NCI-H1436 treated with DMSO at 0.1 percent for 48 hours (cell line): ENCODE data around the gene NBAS.
"Not testable (repeated sequence)": the region's sequence is repeated elsewhere in the genome, so short reads cannot be mapped to it uniquely, and the experiment has no call there.

Experiments used
- DNase-seq: peaks from one replicate; lab custom pipeline; 2025; lab: John Stamatoyannopoulos, UW

Gene NBAS

DNA sequence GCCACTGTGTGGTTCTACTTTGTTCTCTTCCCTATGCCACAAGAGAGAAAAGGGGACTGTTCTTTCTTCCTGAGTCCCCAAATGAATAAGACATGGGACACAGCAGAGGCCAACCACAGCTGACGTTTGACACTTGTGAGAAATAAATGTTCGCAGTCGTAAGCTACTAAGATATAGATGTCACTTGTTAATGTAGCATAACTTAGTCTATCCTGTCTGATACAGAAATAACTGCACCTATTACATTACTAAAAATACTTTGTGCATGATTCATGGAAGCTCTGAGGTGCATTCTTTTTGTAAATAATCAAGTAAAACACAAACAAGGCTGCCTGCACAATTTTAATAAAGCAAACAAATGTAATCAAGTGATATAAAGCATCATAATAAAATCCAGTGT, 148.8 kb downstream of the NBAS start:
- DNase-seq = no peak

DNA sequence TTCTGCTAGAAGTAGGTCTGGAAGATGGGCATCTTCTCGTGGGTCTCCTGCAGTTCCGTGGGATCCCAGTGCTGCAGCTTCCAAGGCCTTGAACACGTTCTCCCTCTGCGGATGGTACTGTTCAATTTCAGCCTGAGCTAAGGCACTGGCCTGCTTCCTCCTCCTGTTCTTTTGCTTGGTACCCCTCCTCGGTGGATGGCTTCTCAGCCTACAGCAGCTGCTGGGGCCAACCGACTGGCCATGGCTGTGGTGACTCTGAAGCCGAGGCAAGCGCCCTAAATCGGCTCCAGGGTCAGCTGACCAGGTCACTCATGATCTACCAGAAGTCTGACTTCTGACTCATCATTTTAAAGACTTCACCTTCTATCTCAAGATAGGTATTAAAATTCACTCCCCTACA, 150.2 kb downstream of the NBAS start:
- DNase-seq = no peak

DNA sequence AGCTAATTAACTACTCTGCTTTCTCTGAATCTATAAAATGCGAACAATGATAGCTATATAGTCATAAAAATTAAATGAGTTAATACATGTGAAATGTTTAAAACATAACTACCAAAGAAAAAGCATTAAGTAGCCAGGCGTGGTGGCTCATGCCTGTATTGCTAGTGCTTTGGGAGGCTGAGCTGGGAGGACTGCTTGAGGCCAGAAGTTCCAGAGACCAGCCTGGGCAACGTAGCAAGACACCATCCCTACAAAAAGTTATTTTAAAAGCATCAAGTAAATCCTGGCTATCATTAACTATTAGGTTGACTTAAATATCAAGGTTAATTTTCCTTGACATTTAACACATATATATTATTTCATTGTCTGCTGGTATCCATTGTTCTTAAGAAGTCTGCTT, 152.4 kb downstream of the NBAS start:
- no peak for DNase-seq

DNA sequence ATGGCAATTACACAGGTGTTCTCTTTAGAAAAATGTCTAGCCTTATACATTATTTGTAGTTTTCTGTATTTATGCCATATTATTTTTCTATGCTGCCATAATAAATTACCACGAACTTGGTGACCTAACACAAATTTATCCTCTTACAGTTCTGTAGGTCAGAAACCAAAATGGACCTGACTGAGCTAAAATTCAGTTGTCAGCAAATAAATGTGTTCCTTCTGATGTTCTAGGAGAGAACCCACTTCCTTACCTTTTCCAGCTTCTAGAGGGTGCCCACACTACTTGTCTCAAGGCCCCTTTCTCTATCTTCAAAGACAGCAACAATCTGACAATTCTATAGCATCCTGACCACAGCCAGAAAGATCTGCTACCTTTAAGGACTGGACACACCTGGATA, 153.5 kb downstream of the NBAS start:
- no peak for DNase-seq

DNA sequence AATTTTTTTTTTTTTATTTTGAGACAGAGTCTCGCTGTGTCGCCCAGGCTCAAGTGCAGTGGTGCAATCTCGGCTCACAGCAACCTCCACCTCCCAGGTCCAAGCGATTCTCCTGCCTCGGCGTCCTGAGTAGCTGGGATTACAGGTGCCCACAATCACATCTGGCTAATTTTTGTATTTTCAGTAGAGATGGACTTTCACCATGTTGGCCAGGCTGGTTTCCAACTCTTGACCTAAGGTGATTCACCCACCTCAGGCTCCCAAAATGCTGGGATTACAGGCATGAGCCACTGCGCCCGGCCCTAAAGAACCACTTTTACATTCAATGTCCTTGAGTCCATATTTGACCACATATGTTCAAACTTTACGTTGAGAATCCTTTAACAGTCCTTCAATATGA, 156.6 kb downstream of the NBAS start:
- not testable (repeated sequence) for DNase-seq

DNA sequence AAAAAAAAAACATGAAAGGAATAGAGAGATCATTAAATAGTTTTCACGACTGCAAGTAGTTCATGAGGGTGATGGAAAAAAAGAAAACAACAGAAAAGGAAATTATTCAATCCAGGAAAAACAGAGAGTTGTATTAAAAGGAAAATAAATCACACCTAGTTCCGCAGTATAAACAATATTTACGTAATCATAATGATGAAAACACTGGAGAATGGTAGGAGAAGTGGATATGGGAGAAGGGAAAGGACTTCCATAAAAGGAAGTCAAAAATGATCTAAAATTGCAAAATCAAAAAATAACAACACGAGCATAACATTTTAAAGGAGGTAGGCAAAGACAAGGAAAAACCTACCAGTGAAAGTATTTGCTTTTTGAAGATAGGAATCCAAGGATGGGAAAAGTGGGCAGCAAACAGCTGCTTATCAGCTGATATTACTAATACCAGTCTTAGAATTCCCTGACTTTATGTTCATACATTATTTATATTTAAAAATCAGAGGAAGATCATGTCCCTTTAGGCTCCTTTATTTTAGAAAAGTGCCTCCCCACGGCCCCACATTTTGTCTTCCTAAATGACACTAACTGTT, 160.8 kb downstream of the NBAS start:
- no peak for DNase-seq

DNA sequence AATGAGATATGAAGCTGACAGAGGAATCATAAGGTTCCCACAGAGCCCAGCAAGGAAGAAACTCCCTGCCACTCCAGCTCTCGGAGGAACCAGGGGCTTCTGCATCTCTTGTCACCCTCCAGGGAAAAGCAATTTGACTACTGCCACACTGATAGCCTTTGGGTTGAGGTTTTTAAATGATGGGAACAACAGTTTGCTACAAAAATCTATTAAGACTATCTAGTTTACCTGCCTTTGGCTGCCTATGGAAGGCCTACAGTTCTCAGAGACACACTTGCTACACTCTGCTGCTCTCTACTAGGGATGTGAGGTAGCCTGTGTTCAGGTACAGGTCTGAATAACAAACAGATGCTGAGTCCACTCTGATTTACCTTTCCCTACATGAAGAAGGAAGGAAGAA, 161.9 kb downstream of the NBAS start:
- DNase-seq = no peak

DNA sequence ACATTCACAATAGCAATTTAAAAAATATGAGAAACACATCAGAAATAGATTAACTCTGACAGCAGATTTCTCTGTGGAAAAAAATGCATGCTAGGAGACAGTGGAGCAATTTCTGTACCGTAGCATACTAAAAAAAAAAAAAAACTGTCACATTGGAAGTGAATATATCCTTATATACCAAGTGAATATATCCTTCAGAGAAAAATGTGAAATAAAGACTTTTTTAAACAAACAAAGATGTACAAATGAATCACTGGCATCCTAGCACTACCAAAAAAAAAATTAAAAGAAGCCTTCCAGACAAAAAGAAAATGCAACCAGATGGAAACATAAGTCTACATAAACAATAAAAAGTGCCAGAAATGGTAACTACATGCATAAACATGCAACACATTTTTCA, 169.4 kb downstream of the NBAS start:
- no peak for DNase-seq

DNA sequence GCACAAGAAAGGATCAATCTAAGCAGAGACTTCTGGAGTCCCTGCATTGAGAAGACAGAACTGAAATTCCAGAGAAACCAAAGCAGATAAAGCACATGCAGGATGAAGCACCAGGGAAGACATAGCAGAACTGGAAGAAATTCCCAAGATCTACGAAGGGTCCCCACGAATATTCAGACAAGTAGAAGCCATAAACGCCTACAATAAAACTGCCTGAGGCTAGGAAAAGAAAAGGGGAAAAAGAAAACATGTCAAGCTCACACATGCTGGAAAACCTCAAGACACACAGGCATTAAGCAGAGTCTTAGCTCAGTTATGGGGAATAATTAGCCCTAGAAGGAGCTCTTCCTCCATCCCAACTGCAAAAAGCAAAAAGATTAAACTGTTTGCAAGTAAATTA, 171.2 kb downstream of the NBAS start:
- DNase-seq = no peak

DNA sequence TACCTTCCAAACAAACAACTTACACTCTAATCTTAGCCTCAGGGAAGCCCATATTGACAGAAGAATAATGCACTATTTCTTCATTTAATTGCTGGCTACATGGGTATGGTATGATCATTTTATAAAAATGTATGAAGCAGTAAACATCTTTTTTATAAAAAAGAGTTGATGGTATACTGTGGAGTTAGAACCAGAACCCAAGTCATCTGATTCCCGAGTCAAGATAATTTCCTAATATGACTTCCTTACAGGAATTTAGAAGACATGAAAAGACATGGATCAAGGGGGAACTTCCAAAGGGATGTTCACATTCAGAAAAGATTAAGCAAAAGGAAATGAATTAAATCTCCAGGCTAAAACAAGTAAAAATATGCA, 171.8 kb downstream of the NBAS start:
- no peak for DNase-seq

DNA sequence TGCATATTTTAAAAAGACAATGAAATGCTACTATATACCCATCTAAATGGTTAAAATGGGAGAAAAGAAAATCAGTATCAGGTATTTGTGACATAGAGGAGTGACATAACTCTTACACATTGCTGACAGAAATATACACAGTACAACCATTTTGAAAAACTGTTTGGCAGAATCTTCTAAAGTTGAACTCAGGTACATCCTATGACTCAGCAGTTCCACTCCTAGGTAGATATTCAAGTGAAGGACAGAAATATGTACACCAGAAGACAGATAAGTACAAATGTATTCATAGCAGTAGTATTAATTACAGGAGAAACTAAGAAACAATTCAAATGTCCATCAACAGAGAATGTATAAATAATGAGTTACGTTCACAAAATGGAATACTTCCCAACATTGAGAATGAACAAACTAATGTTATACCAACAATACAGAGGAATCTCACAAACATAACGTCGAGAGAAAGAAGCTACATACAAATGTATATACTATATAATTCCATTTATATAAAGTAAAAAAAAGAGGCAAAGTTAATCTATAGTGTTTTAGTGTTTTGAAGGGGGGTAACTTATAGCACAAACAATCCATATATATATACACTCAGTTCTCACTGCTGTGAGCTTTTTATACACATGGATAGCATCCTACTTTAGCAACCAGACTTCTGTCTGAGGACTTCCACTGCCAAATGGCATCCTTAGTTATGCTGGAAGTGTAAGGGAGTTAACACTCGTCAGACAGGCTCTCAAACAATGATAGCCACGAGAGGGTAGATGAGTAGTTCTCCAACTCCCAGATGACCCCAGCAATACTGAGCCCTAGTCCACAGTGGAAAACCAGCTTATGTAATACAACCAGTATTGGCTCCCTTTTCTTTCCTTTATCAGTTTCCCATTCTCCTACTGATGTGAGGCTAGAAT, 172.5 kb downstream of the NBAS start:
- DNase-seq = no peak

DNA sequence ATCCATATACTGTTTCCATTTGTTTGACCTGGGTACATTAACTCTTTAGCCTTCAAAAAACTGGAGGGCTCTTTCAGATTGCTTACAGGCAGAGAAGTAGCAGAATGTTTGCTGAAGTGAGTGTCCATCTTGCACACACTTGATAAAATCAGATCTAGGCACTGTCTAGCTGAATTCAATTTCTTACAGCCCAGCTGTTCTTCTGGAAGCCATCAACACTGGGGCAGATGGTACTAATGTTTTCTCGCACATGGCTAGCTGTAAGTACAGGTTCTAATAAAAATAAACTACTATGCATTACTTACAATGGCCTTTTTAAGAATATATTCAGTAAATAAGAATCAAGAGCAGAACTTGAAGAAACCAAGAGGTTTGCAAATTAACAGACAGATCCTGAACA, 175.9 kb downstream of the NBAS start:
- no peak for DNase-seq

DNA sequence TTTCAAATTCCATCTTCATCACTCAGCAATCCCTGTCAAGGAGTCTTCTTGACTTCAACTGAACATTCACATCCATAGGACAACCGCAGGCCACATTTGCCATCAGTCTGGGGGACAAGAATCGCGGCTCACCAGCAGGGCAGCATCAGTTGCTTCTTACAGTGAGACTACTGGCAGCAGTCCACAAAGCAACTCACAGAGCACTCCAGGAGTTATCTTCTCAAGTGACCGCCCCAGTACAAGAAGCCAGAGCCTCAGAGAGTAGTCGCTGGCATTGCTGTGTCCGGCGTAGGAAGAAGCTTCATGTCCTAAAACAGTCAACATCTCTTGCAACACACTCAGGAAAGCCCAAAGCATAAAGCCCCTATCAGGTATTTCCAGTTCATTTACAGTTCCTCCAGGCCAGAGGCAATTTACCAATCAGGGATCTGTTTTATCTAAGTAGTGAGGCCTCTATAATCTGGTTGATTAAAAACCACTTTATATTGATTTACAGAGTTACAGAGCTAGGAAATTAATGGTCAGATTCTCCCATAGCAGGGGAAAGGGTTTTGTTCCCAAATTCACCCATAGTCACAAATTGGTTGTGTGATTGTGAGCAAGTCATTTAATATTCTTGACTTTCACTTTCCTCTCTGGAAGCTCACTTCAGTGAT, 177.3 kb downstream of the NBAS start:
- DNase-seq = no peak

DNA sequence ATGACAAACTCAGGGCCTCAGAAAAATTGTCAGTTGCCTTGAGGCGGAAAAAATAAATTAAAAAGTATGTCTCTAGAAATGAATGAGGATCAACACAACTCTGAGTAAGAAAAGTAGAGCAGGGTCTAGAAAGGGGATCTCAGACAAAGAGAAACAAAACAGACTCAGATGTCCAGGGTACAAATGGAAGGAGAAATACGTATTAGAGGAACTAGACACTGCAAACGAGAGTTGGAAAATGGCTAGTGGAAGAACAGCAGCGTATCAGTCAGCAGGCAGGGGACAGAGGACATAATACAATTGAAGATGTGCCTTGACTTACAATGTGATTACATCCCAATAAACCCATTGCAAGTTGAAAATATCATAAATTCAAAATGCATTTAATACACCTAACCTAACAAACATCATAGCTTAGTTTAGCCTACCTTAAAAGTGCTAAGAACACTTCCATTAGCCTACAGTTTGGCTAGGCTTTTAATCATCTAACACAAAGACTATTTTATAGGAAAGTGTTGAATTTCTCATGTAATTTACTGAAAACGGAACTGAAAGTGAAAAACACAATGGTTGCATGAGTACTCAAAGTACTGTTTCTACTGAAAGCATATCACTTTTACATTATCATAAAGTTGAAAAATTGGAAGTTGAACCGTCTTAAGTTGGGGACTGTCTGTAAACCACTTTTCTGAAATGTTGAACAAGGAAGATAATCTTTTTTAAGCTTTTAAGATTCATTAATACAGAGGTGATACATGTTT, 182.8 kb downstream of the NBAS start:
- no peak for DNase-seq

DNA sequence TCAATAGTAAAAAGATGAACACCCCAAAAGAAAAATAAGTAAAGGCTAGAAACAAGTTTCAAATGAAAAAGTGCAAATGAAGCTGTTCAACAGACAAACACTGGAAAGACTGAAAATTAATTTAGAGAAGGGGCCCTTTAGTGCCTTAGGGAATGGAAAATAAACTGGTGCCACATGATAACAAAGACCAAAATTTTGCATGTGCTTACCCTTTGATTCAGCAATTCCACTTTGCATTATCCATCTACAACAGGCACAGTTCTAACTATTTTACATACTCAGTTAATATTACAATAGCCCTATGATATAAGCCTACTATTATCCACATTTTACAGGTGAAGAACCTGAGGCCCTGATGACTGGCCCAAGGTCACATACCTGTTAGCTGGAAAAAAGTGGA, 183.9 kb downstream of the NBAS start:
- no peak for DNase-seq

DNA sequence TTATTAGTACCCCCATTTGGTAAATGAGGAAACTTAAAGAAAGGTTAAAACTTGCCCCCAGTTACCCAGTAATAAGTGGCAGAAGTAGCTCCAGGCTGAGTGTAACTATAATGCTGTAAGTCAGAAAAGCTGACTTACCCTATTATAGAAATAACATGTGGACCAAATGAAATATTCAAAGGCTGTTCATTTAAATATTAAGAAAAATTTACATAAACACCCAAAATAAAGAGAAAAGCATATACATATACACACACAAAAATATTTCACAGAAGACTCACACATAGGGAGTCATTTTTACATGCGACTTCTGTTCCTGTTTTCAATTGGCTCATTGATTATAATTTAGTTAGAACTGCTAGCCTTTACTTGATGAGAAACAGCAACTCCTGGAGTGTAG, 189.1 kb downstream of the NBAS start:
- DNase-seq = no peak

DNA sequence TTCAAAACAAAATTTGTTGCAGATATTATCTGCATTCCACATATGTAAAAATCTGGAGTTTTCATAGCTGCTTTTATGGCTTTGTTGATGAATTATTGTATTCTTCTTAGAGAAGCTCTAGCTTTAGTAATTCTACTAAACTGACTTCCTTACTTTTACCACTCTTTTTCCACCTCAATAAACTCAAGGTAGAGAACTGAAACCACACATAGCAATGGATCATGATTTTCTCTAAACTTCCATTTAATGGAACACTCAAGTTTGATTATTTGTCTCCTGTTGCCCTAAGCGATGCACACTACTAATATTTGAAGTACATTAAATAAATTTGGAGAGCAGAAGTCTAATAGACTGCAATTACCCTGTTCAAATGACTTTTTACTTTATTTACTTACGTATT, 192.0 kb downstream of the NBAS start:
- no peak for DNase-seq

DNA sequence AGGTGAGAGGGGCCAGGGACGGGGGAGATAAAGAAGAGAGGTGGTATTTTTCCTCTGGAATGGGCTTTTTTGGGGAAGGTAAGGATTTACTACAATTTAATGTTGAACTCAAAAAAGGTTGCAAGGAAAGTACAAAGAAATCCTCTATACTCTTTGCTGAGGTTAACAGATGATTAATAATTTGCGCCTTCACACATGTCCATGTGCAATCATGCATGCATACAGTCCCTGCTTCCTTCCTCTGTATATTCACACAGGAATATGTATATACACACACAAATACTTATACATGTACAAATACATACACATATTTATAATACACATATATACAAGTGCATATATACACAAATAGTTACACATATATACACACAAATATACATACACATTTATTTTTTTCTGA, 193.4 kb downstream of the NBAS start:
- DNase-seq = no peak

DNA sequence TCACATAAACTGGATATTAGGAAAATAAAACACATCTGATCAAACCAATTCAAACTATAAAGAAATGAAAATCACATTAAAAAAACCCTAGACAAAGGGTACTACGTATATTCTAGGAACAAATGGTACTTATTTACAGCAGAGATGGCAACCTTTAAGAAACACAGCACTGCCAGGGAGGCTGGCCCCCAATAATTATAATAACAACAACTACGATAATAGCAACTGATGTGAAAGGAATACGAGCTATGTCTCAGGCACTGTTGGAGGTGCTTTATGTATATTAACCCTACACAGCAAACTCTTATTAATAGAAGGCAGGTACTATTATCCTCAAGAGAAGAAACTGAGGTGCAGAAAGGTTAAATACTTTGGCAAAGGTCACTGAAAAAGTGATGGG, 193.9 kb downstream of the NBAS start:
- DNase-seq = no peak

DNA sequence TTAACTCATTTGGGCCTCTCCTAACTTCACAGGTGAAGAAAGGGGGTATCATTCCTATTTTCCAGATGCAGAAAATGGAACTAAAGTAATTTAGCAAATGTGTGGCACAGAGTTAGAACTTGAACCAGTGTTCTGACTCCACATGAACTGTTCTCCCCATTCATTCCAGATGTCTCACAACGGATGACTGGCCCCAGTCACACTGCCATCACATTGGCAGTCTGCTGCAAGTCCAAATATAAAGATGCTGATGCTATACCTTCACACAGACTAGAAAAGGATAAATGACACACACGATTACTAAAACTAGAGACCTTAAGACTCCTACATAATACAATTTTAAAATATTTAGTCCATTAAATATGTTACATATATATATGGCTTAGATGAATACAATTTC, 195.7 kb downstream of the NBAS start:
- DNase-seq = no peak

DNA sequence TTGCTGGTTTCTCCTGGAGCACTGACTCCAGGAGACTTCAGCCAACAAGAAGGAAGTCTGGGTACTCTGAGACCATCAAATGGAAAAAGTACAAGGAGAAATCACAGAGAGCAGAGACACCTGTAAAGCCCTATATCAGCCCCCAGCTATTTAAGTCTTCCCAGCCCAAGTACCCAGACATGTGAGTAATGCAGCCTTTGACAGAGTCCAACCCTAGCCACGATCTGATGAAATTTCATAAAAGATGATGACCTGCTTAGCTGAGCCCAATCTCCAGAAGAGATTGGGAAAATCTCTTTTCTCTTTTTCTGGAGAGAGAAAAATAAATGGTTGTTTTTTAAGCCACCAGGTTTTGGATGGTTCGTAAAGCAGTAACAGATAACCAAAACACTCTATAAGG, 196.6 kb downstream of the NBAS start:
- no peak for DNase-seq

DNA sequence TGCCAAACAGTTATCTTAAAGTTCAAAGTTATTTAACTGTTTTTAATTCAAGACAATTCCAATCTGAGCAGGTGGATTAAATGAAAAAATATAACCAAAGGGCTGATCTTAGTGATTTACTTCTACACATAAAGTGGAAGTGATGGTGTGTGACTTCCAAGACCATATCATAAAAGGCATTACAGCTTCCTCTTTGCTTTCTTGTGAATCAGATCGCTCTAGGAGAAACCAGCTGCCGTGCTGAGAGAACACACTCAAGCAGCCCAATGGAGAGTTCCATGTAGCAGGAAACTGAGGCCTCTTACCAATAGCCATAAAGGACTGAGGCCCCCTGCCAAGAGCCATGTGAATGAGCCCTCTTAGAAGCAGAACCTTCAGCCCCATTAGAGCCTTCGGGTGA, 197.4 kb downstream of the NBAS start:
- DNase-seq = no peak

DNA sequence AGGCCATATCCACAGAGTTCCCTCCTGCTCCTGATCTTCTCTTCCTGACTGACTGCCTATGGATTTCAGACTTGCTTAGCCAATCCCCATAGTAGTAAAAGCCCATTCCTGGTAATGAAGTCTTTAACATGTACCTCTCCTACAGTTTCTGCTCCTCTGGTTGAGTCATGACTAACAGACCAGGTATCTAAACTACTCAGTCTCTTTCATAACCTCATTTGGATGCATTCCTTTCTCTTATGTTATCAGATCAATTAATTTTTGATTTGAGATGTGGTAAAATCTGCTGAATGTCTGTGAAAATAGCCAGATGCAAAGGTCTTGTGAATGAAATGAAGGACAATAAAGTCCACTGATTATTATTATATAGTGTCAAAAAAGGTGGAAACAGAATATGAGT, 198.0 kb downstream of the NBAS start:
- no peak for DNase-seq
